GM19324 (cell line): ENCODE data around the gene SLC41A1.
A peak's percentile ranks its signal among the peaks of the same experiment; 100 is the strongest.

Experiments used
- ATAC-seq: cut with Tn5 transposase; IDR thresholded peaks from one replicate; pipeline ENCODE4 v1.9.1; 2021; ENCODE audit warnings: mild to moderate bottlenecking, moderate library complexity; ENCODE audit not compliant: unreplicated experiment, low FRiP score

Gene SLC41A1

DNA sequence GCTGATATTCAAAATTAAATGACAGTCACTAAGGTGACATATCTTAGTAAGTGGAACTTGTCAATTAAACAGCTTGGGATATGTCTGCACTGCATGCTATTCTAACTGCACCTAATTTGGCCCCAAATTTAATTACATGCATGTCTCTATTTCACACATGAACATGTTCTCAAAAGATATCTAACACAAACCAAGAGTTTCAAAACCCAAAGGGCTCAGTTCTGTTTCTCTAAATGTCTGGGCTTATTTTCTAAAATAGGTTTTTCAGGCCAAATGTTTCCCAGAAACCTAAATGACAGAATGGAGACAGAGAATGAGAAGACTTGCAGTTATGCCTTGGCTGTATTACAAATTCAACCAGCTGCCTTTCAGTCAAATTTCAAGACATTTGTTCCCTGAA, 49.0 kb downstream of the SLC41A1 start:
- ATAC-seq = no peak

DNA sequence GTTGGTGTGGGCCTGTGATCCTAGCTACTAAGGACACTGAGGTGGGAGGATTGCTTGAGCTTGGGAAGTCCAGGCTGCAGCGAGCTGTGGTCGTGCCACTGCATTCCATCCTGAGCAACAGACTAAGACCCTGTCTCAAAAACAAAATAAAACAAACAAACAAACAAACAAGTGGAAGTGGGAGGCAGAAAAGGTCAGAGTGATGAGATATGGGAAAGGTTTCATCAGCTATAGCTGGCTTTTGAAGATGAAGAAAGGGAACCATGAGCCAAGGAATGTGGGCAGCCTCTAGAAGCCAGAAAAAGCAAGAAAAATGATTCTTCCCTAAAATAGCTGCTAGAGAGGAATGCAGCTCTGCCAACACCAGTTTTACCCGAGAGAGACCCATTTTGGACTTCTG, 52.4 kb downstream of the SLC41A1 start:
- no peak for ATAC-seq

DNA sequence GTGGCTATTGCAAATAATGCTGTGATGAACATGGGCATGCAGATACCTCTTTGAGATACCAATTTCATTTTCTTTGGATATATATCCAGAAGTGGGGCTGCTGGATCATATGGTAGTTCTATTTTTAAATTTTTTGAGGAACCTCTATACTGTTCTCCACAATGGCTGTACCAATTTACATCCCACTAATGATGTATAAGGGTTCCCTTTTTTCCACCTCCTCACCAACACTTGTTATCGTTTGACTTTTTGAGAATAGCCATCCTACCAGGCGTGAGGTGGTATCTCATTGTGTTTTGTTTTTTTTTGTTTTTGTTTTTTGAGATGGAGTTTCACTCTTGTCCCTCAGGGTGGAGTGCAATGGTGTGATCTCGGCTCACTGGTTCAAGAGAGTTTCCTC, 56.4 kb downstream of the SLC41A1 start:
- no peak for ATAC-seq

DNA sequence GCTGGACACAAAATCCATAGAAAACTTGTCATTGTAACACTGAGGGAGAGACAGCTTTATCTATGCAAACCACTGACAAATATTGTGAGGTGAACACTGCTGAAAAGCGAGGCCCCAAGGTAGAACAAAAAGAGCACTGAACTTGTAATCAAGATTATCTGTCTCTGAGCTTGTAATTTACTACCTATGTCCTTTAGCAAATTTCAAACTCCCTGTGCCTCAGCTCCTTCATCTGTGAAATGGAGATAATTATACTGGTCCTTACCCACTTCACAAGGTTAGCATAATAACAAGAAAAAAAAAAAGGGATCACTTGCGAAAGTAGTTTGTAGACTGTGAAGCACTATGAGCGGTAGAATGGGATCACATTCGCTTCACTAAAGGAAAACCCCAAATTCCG, 58.1 kb downstream of the SLC41A1 start:
- no peak for ATAC-seq

DNA sequence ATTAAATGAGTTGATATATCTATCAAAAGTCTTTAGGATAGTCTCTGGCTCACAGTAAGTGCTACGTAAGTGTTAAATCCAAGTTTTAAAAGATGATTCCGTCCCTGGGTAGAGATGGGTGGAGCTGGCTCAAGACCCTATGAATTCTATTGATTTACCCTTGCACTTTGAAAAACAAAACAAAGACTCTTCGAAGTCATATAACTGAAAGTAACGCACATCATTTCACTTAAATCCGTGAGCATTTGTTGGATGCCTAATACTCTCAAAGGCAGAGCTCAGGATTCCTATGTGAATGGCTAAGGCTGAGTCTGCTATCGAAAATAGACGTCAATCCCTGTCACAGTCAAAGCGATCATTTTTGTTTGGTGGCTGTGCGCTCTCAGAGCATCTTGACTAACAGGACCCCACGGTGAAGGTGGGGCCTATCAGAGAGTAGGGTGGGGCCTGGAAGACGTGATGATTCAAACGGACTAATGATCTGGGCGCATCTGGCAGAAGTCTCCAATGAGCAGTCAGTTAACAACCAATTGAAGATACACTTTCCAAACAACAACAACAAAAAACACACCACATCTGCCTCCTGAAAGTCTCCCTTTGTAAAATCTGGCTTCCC, 61.9 kb downstream of the SLC41A1 start:
- ATAC-seq = no peak

DNA sequence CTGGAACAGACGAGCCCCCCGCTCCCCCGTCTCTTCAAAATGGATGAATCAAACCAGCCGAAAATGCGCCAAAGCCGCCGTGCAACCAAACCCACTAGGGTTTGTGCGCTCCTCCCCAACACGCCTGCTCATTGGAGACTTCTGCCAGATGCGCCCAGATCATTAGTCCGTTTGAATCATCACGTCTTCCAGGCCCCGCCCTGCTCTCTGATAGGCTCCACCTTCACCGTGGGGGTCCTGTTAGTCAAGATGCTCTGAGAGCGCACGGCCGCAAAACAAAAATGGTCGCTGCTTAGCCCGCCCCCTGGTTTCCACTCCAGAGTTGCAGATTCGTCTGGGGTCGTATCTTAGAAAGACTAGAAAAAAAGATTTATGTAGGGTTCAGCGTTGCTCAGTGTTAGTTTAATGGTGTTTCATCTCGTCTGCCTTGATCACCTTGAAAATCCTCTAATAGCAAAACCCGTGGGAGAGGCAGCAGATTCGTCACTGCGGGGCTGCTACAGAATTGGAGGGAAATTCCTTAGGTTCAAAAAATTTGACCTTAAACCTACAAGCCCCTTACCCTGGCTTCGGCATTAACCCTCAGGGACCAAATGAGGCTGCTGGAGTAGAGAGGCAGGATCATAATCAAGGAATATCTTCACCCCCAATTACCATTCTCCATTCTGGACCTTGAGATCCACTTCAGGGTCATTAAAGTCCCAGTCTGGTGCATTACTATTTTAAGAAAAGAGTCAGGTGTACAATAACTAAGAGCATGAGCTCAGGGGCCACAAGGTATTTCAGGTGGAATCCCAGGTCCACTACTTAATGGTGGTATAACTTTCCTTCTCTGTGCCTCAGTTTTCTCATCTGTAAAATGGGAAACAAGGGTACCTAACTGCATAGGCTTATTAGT, 62.6 kb downstream of the SLC41A1 start, which contains the start of gene NUCKS1:
Gene NUCKS1, minus strand, starts transcription at position 45 of the 898 bp plus-strand sequence. CDS start 209 bp downstream, outside the sequence.
- peak; percentile 74 for ATAC-seq

DNA sequence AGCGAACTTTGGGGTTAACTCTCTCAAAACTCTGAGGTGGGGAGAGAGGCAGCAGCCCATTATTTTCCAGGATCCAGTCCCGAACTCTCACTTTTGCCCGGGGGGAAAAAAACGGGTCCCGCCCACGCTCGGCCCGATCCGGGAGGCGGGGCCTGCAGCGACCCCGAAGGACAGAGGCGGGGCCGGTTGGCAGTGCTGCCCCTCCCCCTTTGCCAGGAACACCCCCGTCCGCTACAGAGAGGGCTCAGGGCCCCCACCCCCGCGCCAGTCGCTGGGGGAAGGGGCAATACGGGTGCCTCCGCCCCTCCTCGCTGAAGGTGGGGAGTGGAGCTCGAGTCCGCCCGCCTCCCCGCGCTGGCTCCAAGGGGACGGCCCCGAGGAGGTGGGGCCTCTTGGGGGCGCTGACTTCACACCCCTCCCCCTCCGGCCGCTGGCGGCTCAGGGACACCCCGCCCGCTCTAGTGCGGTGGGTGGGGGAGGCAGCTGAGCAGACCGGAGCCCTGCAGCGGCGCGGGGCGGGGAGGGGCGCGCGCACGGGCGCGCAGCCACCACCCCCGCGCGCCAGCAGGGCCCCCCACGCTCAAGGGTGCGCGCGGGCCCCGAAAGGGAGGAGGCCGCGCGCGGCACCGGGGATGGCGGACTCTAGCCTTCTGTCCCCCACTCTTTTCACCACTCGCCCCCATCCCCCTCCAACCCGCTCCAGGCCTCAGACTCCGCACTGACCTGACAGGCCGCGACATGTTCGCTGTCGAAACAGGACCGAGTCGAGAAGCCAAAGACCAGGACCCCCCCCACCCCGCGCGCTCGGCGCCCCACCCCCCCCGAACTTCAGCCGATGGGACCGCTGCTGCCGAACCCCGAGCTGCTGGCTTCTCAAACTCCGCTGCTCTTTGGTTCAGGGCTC, 63.5 kb downstream of the SLC41A1 start:
- ATAC-seq = peak; percentile 90

DNA sequence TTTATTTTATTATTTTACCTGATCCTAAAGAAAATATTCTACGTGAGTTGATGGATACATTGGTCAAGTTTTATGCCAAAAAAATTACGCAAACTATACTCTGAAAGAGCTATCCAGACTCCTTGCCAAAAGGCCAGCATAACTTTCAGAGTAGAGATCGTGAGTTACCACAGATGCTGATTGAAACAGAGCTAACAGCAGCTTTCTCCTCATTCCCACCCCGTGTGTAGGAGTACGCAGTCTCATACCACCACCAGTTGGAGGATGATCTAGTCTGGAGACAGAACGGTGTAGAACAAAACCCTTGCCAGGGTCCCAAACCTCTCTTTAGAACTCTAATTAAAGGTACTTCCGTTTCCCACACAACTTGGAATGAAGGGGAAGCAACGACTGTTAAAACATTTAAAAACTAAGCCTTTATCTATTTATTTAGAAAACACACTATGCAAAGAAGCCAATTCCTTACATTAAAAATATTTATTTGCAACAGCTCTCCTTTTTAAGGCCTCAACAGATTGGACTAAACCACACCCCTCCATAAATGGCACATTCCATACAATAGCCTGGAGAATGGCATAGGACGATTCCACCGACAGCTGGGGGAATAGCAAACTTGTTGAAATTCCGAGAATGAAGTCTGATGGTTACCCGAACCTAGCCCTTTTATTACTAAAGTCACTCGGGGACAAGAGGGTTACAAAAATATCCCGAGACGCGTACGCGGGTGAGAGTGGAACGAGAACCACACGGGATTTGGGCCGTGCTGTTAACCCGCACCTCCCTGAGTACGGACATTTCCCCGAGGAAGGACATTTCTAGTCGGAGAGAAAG, 64.4 kb downstream of the SLC41A1 start:
- ATAC-seq = peak; percentile 13

DNA sequence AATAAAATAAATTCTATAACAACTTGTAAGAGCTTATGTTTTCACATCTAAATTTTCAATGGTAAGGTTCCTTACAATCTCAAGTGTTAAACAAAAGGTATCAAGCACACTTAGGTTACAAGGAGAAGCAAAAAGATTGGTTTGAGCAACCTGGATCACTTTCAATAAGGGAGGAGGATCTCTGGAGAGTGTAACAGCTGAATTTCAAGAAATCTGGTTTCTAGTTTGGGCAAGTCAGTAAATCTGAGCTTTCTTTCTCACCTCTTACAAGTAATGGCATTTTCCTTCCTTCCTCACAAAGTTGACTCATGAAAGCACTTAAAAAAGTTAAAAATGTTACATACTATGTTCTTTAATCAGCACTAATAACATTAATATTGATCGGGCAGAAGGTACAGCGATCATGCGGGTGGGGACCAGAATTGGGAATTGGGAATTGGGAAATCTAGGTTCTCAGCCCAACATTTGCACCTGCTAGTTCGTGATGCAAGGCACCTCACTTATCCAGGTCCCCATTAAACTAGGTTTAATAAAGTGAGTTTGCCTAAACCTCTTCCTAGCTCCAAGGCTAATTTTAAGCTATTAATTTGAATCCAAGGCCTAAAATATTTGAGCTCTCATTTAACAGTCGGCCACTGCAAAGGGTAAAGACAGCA, 66.1 kb downstream of the SLC41A1 start:
- ATAC-seq = no peak

DNA sequence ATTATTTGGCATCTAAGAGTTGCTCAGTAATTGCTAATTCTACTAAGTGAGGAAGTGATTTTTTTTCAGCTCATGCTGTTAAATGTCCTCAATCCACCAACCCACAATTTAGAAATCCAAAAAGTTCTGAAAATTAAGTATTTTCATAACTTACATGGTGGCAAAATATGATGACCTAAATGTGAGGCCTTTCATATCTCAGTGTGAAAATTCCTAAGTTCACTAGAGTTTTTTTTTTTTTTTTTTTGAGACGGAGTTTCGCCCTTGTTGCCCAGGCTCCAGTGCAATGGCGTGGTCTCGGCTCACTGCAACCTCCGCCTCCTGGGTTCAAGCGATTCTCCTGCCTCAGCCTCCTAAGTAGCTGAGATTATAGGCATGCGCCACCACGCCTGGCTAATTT, 68.6 kb downstream of the SLC41A1 start:
- ATAC-seq = no peak

DNA sequence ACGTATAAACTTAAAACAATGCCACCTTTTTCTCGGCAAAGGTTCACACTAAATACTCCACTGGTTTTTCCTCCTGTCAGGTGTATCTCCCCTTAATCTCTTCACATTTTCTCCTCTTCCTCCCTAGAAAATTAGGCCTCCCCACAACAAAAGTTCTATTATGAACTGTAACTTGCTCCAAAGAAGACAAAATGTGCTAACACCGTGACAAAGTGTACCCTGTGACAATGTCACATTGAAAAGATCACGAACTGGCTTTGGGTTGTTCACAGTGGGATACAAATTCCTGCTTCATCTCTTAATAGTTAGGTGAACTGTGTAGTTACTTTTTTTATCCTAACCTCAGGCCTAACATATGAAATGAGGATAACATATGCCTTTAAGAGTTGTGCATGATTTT, 69.0 kb downstream of the SLC41A1 start:
- ATAC-seq = no peak

DNA sequence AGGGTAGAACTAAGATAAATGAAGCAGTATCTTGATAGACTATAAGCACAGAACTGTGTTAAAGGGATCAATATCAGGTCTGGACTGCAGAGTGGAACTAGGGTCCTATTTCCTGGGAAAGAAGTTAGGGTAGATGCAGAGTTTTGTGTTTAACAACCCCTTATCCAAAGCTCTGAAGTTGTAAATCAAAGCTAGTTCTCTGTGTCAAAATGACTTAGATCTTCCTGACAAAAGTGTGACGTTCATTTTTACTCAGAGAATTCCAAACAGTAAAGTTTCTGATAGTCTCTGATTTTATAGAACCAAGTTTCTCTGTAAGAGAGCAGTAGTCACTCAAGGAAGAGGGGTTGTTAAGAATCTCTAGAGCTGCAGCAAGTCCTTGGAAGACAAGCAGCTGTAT, 71.3 kb downstream of the SLC41A1 start:
- no peak for ATAC-seq

DNA sequence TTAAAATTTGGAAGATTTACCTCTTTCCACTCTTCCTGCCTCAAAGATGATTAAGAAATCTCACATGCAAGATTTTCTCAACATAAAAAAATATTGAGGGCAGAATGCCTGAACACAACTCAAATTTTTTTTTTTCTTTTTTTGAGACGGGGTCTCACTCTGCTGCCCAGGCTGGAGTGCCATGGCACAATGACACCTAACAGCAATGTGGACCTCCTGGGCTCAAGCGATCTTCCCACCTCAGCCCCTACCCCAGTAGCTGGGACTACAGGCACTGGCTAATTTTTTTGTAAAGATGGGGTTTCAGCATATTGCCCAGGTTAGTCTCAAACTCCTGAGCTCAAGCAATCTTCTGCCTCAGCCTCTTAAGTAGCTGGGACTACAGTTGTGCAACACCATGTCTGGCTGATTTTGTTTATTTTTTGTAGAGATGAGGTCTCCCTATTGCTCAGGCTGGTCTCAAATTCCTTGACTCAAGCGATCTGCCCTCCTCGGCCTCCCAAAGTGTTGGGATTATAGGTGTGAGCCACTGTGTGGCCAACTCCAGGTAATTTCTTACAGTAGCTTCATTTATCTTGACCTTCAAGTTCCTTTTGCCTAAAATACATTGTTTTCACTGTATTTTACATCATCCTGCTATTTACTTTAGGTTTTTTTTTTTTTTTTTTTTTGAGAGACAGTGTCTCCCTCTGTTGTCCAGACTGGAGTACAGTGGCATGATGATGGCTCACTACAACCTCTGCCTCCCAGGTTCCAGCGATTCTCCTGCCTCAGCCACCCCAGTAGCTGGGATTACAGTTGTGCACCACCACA, 73.4 kb downstream of the SLC41A1 start:
- ATAC-seq = no peak
